Left renal pelvis (tissue), 4 donors: ENCODE results near the gene CDC42EP3. TPM values are rescaled to one million over a fixed set of nuclear protein-coding genes. Genes with fewer than 3 reads are reported as not detected.
A peak's percentile ranks its signal among the peaks of the same experiment; 100 is the strongest.

Source experiments
- DNase-seq, 4 donors: peaks; one replicate each; pipeline ENCODE4 v3.0.0-alpha.2; 2013; ENCODE audit warnings: low read depth in 4 of 4, low spot score in 3 of 4
- polyA plus RNA-seq, 4 donors: library from polyadenylated mRNA; unstranded; fragments of 120-200 nt; gene quantifications; one replicate each; pipeline ENCODE4 v1.2.1, GENCODE V29; 2013; ENCODE audit not compliant: insufficient read length in 4 of 4

Gene CDC42EP3
- polyA plus RNA-seq, 4 donors = 57.0 to 185 (median 63.9) TPM

GRCh38 chr2:37619959-37620300 is 51.5 kb downstream of the CDC42EP3 start:
- DNase-seq = no peak

- no peak for DNase-seq
Measured at GRCh38 chr2:37619230-37619958, 52.0 kb downstream of the CDC42EP3 start.

- DNase-seq = no peak
Measured at GRCh38 chr2:37618326-37618725, 53.1 kb downstream of the CDC42EP3 start.

GRCh38 chr2:37617119-37617892 is 54.1 kb downstream of the CDC42EP3 start:
- no peak for DNase-seq

GRCh38 chr2:37616677-37617005 is 54.8 kb downstream of the CDC42EP3 start:
- DNase-seq = no peak

- no peak for DNase-seq
Measured at GRCh38 chr2:37615804-37616676, 55.4 kb downstream of the CDC42EP3 start.

- no peak for DNase-seq
Measured at GRCh38 chr2:37614061-37614738, 57.2 kb downstream of the CDC42EP3 start.

GRCh38 chr2:37612382-37612781 is 59.1 kb downstream of the CDC42EP3 start:
- peak in 1 of 4 donors; percentile 20 for DNase-seq

GRCh38 chr2:37610638-37611289 is 60.7 kb downstream of the CDC42EP3 start:
- DNase-seq = peak in 1 of 4 donors; percentile 14

- no peak for DNase-seq
Measured at GRCh38 chr2:37609782-37610181, 61.7 kb downstream of the CDC42EP3 start.

GRCh38 chr2:37604716-37605115 is 66.7 kb downstream of the CDC42EP3 start:
- no peak for DNase-seq

- no peak for DNase-seq
Measured at GRCh38 chr2:37602702-37603101, 68.7 kb downstream of the CDC42EP3 start.

GRCh38 chr2:37602040-37602439 is 69.4 kb downstream of the CDC42EP3 start:
- DNase-seq = no peak

GRCh38 chr2:37601569-37601968 is 69.9 kb downstream of the CDC42EP3 start:
- DNase-seq = no peak

GRCh38 chr2:37600735-37601134 is 70.7 kb downstream of the CDC42EP3 start:
- no peak for DNase-seq

- no peak for DNase-seq
Measured at GRCh38 chr2:37599688-37600525, 71.5 kb downstream of the CDC42EP3 start.

- DNase-seq = no peak
Measured at GRCh38 chr2:37593694-37594093, 77.7 kb downstream of the CDC42EP3 start.

- DNase-seq = no peak
Measured at GRCh38 chr2:37593024-37593423, 78.4 kb downstream of the CDC42EP3 start.
